GM21529 (cell line): ENCODE measurements around the gene CDC73.

ENCODE experiments used
- ATAC-seq: cut with Tn5 transposase; IDR thresholded peaks from one replicate; pipeline ENCODE4 v1.9.1; 2021; ENCODE audit not compliant: unreplicated experiment

The CDC73 gene

DNA sequence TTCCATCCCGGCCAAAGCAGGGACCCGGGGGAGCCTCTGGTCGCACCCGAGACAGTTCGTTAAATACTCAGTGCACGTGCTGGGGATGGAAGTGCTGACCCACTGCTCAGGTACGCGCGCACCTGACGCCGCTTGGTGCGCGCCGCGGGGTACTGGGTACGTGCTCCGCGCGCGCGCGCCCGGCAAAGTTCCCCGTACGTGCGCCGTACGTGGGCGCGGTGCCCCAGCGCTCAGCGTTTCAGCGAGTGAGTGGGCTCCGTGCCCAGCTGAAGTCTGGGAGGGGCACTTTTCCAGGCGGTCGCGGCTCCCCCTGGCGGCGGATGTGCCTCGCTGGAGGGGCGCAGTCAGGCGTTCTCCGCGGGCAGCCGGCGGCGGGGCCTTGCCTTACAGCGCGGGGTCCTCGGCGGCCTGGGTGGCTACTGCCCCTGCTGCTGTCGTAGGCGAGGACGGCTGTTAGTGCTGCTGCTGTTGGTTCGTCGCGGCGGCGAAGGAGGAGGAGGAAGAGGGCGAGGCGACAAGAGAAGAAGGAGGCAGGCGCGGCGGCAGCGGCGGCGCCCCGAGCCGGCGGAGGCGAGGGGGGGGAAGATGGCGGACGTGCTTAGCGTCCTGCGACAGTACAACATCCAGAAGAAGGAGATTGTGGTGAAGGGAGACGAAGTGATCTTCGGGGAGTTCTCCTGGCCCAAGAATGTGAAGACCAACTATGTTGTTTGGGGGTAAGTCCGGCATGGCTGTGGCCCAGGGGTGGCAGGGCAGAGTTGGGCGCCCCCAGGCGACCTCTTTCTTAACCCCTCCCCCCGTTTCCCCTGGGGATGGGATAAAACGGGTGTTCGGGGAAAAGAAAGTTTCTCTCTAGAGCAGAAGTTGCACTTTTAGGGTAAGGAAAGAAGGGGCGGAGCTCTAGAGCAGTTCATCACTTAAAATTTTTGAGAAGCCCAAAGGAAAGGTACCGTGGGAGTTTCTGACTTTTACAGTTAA is at the start of gene CDC73:
TSS of gene CDC73 (plus strand) at position 416 of the 978 bp plus-strand sequence. CDS start at position 586, 170 bp downstream.
- ATAC-seq: peak; percentile 90

DNA sequence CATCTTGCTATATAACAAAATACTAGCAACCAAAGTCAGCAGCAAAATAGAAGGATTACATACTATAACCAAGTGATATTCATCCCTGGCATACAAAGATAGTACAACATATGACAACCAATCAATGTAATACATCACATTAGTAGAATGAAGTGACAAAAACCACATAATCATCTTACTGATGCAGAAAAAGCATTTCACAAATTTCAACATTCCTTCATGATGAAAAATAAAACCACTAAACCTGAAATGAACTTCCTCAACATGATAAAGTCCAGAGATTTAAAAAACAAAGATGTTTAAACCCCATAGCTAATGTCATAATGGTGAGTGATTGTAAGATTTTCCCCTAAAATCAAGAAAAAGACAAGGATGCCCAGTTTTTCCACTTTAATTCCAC is 43.8 kb upstream of the CDC73 start:
- no peak for ATAC-seq

- no peak for ATAC-seq
These were observed 42.6 kb upstream of the CDC73 start for GRCh38 chr1:193079187-193079586.

DNA sequence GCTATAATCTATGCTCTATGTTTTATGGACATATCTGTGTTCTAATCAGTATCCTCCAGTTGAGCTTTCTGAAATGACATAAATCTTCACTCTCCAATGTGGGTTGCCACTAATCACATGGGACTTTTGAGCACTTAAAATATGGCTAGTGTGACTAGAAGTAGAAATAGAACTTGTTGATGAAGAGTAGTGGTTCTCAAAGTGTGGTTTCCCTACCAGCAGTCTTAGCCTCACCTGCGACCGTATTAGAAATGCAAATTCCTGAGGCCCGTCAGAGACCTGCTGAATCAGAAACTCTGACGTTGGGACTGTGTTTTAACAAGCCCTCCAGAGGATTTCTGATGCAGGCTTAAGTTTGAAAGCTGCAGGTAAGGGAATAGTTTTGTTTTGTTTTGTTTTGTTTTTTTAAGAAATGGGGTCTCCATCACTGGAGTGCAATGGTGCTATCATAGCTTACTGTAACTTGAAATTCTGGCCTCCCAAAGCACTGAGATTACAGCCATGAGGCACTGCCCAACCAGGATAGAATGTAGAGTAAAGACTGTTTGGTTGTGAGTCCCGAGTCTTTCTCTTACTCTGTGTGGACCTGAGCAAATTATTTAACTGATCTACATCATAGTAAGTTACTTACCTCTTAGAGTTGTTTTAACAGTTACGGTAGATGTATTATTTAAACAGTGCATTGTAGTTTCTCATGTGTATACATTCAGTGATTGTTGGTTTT is 38.3 kb upstream of the CDC73 start:
- ATAC-seq: peak; percentile 97

GRCh38 chr1:193085263-193085662 is 36.6 kb upstream of the CDC73 start:
- ATAC-seq: no peak

- no peak for ATAC-seq
These were observed 35.5 kb upstream of the CDC73 start for GRCh38 chr1:193086342-193086741.

DNA sequence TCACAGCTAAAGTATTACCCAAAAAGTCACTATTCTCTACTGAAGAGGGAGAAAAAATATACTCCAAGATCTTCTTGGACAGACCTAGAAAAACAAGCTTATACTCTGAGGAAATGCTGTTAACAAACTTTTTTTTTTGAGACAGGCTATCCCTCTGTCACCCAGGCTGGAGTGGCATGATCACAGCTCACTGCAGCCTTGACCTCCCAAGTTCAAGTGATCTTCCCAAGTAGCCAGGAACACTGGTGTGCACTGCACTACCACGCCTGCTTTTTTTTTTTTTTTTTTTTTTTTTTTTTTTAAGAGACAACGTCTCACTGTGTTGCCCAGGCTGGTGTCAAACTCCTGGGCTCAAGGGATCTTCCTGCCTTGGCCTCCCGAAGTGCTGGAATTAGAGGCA is 33.9 kb upstream of the CDC73 start:
- no peak for ATAC-seq

- ATAC-seq: no peak
These were observed 31.0 kb upstream of the CDC73 start for GRCh38 chr1:193090865-193091264.

- no peak for ATAC-seq
These were observed 27.7 kb upstream of the CDC73 start for GRCh38 chr1:193094112-193094511.

DNA sequence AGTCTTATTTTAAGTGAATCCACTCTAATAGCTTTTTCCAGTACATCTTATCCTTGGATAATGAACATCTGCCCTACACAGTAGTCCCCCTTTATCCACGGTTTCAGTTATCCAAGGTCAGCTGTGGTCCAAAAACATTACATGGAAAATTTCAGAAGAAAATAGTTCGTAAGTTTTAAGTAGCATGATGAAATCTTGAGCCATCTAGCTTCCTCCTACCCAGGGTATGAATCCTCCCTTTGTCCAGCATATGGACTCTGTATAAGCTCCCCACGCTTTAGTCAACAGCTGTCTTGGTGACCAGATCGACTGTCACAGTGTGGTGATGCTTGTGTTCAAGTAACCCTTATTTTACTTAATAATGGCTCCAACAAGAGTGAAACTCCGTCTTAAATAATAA is 19.2 kb upstream of the CDC73 start:
- ATAC-seq: no peak

GRCh38 chr1:193103759-193104501 is 17.9 kb upstream of the CDC73 start:
- ATAC-seq: no peak

- peak; percentile 39 for ATAC-seq
These were observed 17.3 kb upstream of the CDC73 start for GRCh38 chr1:193104502-193104906.

DNA sequence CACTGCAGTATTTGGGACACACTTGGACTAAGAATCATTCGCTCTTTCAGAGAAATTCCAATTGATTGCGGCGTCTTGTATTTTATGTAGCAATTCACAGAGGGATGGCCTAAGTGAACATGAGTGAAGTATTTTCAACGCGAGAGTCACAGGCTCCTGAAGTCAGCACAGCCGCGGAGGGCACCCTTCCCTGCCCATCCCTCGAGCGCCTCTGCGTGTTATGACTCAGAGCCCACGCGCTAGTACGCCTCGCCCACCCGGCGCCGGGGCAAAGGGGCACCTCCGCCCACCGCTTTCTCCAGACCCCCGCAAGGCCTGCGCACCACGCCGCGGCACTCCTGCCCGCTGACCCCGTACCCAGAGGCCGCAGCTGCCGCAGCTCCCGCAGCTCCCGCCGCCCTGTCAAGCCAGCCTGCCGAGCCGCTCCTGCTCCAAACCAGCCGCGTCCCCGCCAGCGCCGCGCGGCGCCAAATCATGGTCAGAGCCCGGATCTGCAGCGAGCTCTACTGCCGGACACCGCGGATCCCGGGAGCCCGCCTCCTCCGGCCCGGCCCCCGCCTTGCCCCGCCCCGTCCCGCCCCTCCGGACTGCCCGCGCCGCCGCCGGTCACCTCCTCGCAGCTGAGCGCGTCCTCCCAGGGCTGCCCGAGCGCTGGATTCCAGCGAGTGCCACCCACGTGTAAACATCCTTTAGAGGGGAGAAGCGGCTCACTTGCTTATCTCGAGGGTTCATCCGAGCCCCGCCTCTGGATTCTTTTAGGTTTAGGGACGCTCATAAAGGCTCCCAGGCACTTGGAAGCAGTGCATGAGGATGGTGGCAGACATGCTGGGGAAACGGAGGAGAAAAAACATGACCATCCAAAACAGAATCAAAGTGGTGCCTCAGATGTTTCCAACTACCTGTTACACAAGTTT is 16.7 kb upstream of the CDC73 start, which contains the start of gene GLRX2:
TSS of gene GLRX2 (minus strand) at position 508 of the 914 bp plus-strand sequence. CDS start at position 476, 32 bp downstream.
- peak; percentile 89 for ATAC-seq

GRCh38 chr1:193105821-193106177 is 16.0 kb upstream of the CDC73 start:
- no peak for ATAC-seq

GRCh38 chr1:193108471-193108870 is 13.4 kb upstream of the CDC73 start:
- no peak for ATAC-seq

- ATAC-seq: no peak
These were observed 12.2 kb upstream of the CDC73 start for GRCh38 chr1:193109619-193110018.

DNA sequence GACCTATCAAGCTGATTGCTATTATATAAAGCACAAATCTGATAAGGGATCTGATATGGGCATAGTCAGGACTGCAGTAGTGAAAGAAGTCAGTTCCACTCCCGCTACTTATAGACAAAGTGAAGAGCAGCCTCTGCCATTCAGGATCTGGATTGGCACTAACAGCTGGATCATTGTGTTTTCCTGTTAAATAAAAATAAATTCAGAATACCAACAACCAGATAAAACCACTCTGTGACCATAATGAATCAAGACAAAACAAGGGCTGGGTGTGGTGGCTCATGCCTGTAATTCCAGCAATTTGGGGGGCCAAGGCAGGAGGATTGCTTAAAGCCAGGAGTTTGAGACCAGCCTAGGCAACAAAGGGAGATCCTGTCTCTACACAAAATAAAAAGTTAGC is 11.6 kb upstream of the CDC73 start:
- ATAC-seq: no peak

DNA sequence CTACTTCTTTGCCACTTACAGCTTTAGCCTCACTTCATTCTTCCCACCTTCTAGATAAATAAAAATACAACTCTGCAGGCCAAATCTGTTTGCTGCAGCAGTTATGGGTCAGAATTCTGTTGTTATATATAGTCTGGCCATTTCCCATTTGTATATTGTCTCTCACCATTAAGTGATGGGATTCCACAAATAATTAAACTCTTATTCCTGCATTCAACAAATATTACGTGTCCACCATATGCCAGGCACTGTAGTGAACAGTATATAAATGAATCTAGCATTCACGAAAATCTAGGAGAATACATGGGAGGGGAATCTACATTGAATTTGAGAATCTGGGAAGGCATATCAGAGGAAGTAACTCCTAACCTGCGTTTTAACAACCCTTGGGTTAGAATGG is 11.0 kb upstream of the CDC73 start:
- no peak for ATAC-seq

- no peak for ATAC-seq
These were observed 10.2 kb upstream of the CDC73 start for GRCh38 chr1:193111641-193112090.
